ENCODE data around the gene SHC3. TPM values are rescaled to one million over a fixed set of nuclear protein-coding genes. Genes with fewer than 3 reads are reported as not detected.

SHC3 gene
- total and polyA plus RNA-seq, 2 donors (not counting 3 experiments of a cell fraction or from before 2014, with no cell fraction given) = 1.0 to 2.0 TPM

DNA sequence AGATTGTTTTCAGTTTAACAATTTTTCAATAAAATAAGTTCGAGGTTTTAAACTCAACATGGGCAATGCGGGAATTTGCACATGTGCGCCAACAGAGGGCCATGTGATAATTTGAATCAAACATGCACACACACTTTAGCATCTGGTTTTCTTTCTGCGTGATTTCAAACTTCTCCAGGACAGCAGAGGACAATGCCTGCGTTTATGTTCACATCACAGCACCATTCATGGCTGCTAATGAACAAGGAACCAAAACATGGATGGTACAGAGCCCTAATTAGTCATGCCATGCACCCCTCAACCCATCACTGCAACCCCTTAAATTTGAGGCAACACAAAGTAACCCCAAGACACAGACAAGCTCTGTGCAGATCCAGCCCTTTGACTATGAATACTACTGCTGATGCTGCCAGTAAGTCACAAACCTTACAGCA lies 2.8 kb downstream of the SHC3 start:
- Histone ChIP-seq H3K9ac (replicated peaks; ENCODE audit: extremely low read depth, insufficient read depth, low read length) (no peak overlapping the region), H3K27ac (ENCODE audit: insufficient read depth, low read depth, low read length) (no peak overlapping the region), H3K4me2 (ENCODE audit: insufficient read depth, low read length) (peak overlapping the region; percentile 18), H3K9me1 (replicated peaks; ENCODE audit: control insufficient read depth, extremely low read depth, insufficient read depth, low read length) (no peaks in the 10 kb centered on the region), H2AFZ (ENCODE audit: low read depth, low read length) (no peak overlapping the region), H3K36me3 (ENCODE audit: control insufficient read depth in 2 of 2, extremely low read depth in 1 of 2, insufficient read depth in 2 of 2, low read length in 2 of 2) (no peaks in the 10 kb centered on the region), H3K79me2 (ENCODE audit: control insufficient read depth, insufficient read depth, low read length) (peaks cover 3% of the 10 kb centered on the region), H4K20me1 (replicated peaks; ENCODE audit: control insufficient read depth, extremely low read depth, insufficient read depth, low read length) (no peaks in the 10 kb centered on the region), H3K4me1 (ENCODE audit: control insufficient read depth, extremely low read depth, insufficient read depth, low read length) (peaks cover 31% of the 10 kb centered on the region), H3K9me3 (replicated peaks; ENCODE audit: control insufficient read depth, insufficient read depth, low read length) (no peaks in the 10 kb centered on the region), H3K27me3 (ENCODE audit: control insufficient read depth in 2 of 2, insufficient read depth in 2 of 2, low read length in 2 of 2) (peaks cover 15 to 26% of the 10 kb centered on the region in 2 experiments), H3K4me3 (replicated peaks in 1 of 3; ENCODE audit: insufficient read depth in 1 of 3, low read depth in 1 of 3, low read length in 3 of 3) (no peak overlapping the region)
- dilution Hi-C loops (cut with MboI; ENCODE audit: extremely low pct_ligation_motif_present, low sequenced_read_pairs) = no loop called here
- TF ChIP-seq GATA2 (IDR thresholded peaks at IDR 0.05; ENCODE audit: insufficient read depth, insufficient read length, low read depth, low read length) = no peak
- no peak for TF ChIP-seq POLR2AphosphoS5 (IDR thresholded peaks at IDR 0.05; ENCODE audit: insufficient read depth, low read depth, low read length)
- DNase-seq (ENCODE audit: low read depth, low spot score) (no peak), FAIRE-seq (no peak)
- ChIA-PET POLR2A (no interaction called here), CTCF (no interaction called here)
- no TSS peak for BruUV-seq (replicated peaks)
- intact Hi-C loops (cut with micrococcal nuclease) = no loop called here

DNA sequence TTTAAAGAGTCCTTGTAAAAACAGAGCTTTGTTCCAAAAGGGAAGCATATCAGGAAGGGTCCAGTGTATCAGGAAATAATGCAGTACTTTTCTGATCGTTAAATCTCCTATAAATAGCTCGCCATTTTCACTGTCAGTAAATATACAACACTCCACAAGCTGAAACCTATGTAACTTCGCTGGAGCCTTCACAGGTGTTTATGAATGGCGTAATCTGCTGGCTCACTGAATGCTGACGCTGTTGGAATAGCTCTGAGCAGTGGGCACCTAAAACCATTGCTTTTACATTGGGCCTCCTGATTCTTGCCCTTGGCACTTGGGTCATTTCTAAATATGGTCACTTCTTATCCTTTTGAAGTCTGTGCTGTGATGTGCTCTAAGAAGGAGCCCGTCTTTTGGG lies 4.3 kb downstream of the SHC3 start:
- Histone ChIP-seq H3K79me2 (ENCODE audit: control insufficient read depth, insufficient read depth, low read length) (peaks cover 3% of the 10 kb centered on the region), H3K9me3 (replicated peaks; ENCODE audit: control insufficient read depth, insufficient read depth, low read length) (no peaks in the 10 kb centered on the region), H3K4me2 (ENCODE audit: insufficient read depth, low read length) (no peak overlapping the region), H4K20me1 (replicated peaks; ENCODE audit: control insufficient read depth, extremely low read depth, insufficient read depth, low read length) (no peaks in the 10 kb centered on the region), H3K27ac (ENCODE audit: insufficient read depth, low read depth, low read length) (no peak overlapping the region), H3K36me3 (ENCODE audit: control insufficient read depth in 2 of 2, extremely low read depth in 1 of 2, insufficient read depth in 2 of 2, low read length in 2 of 2) (no peaks in the 10 kb centered on the region), H3K4me3 (replicated peaks in 1 of 3; ENCODE audit: insufficient read depth in 1 of 3, low read depth in 1 of 3, low read length in 3 of 3) (no peak overlapping the region), H3K4me1 (ENCODE audit: control insufficient read depth, extremely low read depth, insufficient read depth, low read length) (peaks cover 18% of the 10 kb centered on the region), H3K9me1 (replicated peaks; ENCODE audit: control insufficient read depth, extremely low read depth, insufficient read depth, low read length) (no peaks in the 10 kb centered on the region), H3K9ac (replicated peaks; ENCODE audit: extremely low read depth, insufficient read depth, low read length) (no peak overlapping the region), H2AFZ (ENCODE audit: low read depth, low read length) (no peak overlapping the region), H3K27me3 (ENCODE audit: control insufficient read depth in 2 of 2, insufficient read depth in 2 of 2, low read length in 2 of 2) (peaks cover 15 to 26% of the 10 kb centered on the region in 2 experiments)
- dilution Hi-C loops (cut with MboI; ENCODE audit: extremely low pct_ligation_motif_present, low sequenced_read_pairs) = no loop called here
- no TSS peak for BruUV-seq (replicated peaks)
- intact Hi-C loops (cut with micrococcal nuclease) = no loop called here
- CTCF ChIA-PET = interaction anchor here (1.7 kb wide), 1 partner anchor 23 kb away, joined by 3 read pairs; no protein-coding TSS in a partner anchor
- FAIRE-seq (no peak), DNase-seq (ENCODE audit: low read depth, low spot score) (no peak)
- POLR2A ChIA-PET = no interaction called here
- TF ChIP-seq GATA2 (IDR thresholded peaks at IDR 0.05; ENCODE audit: insufficient read depth, insufficient read length, low read depth, low read length) = no peak
- TF ChIP-seq, protein P1, sequence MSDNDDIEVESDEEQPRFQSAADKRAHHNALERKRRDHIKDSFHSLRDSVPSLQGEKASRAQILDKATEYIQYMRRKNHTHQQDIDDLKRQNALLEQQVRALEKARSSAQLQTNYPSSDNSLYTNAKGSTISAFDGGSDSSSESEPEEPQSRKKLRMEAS (IDR thresholded peaks at IDR 0.05; ENCODE audit: insufficient read depth, insufficient read length) = no peak
- TF ChIP-seq, protein P2, sequence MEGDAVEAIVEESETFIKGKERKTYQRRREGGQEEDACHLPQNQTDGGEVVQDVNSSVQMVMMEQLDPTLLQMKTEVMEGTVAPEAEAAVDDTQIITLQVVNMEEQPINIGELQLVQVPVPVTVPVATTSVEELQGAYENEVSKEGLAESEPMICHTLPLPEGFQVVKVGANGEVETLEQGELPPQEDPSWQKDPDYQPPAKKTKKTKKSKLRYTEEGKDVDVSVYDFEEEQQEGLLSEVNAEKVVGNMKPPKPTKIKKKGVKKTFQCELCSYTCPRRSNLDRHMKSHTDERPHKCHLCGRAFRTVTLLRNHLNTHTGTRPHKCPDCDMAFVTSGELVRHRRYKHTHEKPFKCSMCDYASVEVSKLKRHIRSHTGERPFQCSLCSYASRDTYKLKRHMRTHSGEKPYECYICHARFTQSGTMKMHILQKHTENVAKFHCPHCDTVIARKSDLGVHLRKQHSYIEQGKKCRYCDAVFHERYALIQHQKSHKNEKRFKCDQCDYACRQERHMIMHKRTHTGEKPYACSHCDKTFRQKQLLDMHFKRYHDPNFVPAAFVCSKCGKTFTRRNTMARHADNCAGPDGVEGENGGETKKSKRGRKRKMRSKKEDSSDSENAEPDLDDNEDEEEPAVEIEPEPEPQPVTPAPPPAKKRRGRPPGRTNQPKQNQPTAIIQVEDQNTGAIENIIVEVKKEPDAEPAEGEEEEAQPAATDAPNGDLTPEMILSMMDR (IDR thresholded peaks at IDR 0.05; ENCODE audit: extremely low read depth in 1 of 2, insufficient read depth in 1 of 2, low read depth in 1 of 2, low read length in 2 of 2) = no peak
- TF ChIP-seq POLR2AphosphoS5 (IDR thresholded peaks at IDR 0.05; ENCODE audit: insufficient read depth, low read depth, low read length) = no peak
- no peak for TF ChIP-seq MYC (IDR thresholded peaks at IDR 0.05; ENCODE audit: low read depth, low read length)
